ENCODE data around the gene PLSCR2.

GRCh38 chr3:146468671-146469149, 651 bp downstream of the PLSCR2 start:
- TF ChIP-seq CTCF (conservative IDR thresholded peaks at IDR 0.05; ENCODE audit: low read depth, low read length) (no peak), EZH2 (IDR thresholded peaks at IDR 0.05; ENCODE audit: borderline replicate concordance, low read depth, low read length, poor library complexity, severe bottlenecking) (no peak)
